Subcutaneous abdominal adipose tissue (tissue), 5 donors: Measurements from ENCODE around the gene PPP1R36.
A peak's percentile ranks its signal among the peaks of the same experiment; 100 is the strongest.

Experiments
- H3K27ac ChIP-seq: one replicate; pipeline ENCODE4 v1.7.0; 2013; ENCODE audit warnings: low read depth, mild to moderate bottlenecking, inconsistent platforms, low read length, moderate library complexity
- H3K27me3 ChIP-seq, 5 donors: one replicate each; pipeline ENCODE4 v1.7.0; 2013; ENCODE audit warnings: low read length in 5 of 5, inconsistent platforms in 1 of 5; ENCODE audit not compliant: control insufficient read depth in 5 of 5, insufficient read depth in 4 of 5
- H3K36me3 ChIP-seq, 5 donors: one replicate each; pipeline ENCODE4 v1.7.0; 2013; ENCODE audit warnings: low read length in 5 of 5; ENCODE audit not compliant: control insufficient read depth in 5 of 5, insufficient read depth in 5 of 5
- H3K4me1 ChIP-seq, 5 donors: one replicate each; pipeline ENCODE4 v1.7.0; 2013; ENCODE audit warnings: low read length in 5 of 5, mild to moderate bottlenecking in 3 of 5, moderate library complexity in 1 of 5; ENCODE audit not compliant: control insufficient read depth in 5 of 5, insufficient read depth in 5 of 5
- H3K4me3 ChIP-seq, 5 donors: one replicate each; pipeline ENCODE4 v1.7.0; 2013; ENCODE audit warnings: low read length in 5 of 5, low read depth in 1 of 5
- H3K9ac ChIP-seq, 5 donors: one replicate each; pipeline ENCODE4 v1.7.0; 2013; ENCODE audit warnings: low read length in 5 of 5, mild to moderate bottlenecking in 4 of 5, moderate library complexity in 3 of 5
- H3K9me3 ChIP-seq, 5 donors: one replicate each; pipeline ENCODE4 v1.7.0; 2013; ENCODE audit warnings: low read length in 5 of 5; ENCODE audit not compliant: control insufficient read depth in 5 of 5
- donor health status: healthy.
- donor health status: healthy.
- donor health status: healthy.
- donor health status: healthy.
- donor health status: healthy.

PPP1R36 gene, protein sequence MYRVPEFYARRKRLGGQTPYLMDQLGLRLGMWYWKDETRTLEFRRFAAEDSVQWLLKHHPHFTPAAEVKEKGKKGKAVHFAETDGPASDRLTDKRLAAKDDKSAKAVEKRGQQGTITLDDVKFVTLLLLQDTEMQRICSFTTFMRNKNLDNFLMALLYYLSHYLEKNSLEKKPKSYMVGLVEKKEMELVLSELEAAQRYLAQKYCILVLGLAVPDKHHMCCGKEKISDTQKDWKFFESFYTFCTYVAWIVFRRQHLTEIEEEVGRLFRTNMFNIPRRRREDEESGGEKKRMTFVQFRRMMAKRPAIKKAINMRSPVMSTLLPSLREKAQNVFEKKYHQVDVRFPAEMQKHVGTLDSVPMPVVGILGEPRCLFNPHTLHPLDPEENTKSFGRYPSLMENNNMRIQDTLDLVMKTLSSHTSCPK

DNA sequence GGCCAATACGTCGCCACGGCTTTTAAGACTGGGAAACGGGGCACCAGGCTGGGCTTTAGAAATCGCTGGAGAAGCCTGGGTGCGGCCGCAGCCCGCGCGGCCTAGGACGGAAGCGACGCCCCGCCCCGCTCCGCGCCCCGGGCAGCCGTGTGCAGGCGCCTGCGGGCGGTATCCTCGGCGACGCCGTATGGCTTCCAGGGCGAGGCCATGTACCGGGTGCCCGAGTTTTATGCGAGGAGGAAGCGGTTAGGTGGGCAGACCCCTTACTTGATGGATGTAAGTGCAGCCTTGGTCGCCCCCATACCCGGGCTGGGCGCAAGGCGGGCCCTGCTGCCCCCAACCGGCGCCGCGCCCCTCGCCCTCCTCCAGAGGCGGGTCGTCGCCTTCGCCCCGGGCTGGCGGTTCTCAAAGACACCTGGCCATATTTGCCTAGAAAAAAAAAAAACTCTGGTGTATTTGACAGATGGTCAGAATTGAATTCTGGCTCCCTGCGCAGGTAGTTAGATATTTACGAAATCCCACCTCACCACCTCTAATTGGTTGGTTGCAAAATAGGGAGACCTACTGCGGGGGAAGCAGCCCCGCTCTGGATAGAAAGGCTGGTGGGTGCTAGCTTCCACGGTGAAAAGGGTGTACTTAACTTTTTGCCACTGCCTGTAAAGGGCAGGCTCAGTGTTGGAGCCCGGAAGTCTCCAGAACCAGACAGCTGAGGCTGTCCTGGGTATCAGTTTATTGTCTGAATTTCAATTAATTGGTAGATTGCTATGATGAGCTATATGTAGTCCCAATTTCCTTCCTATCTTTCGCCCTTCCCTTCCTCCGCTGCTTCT, at the start of gene PPP1R36:
TSS of gene PPP1R36 (plus strand) at position 171 of the 830 bp plus-strand sequence. CDS start at position 208, 37 bp downstream.
- Histone ChIP-seq H3K4me1 (peaks cover 2 to 16% (median 14%) of the 10 kb centered on the region in 5 donors), H3K9ac (peak within 1 kb of the TSS in 4 of 5 donors; percentile 39 to 73 (median 50)), H3K27ac (no peak within 1 kb of the TSS), H3K27me3 (peaks cover 0 to 6% (median 0%) of the 10 kb centered on the region in 5 donors), H3K36me3 (no peaks in the 10 kb centered on the region), H3K4me3 (peak within 1 kb of the TSS; percentile 48 to 69 (median 62)), H3K9me3 (no peaks in the 10 kb centered on the region)

- H3K27ac ChIP-seq: no peak overlapping the region
- H3K4me3 ChIP-seq: no peak overlapping the region
- peaks cover 4 to 31% (median 23%) of the 10 kb centered on the region in 5 donors for H3K4me1 ChIP-seq
These were observed 49.7 kb upstream of the PPP1R36 start for GRCh38 chr14:64500088-64500487.

DNA sequence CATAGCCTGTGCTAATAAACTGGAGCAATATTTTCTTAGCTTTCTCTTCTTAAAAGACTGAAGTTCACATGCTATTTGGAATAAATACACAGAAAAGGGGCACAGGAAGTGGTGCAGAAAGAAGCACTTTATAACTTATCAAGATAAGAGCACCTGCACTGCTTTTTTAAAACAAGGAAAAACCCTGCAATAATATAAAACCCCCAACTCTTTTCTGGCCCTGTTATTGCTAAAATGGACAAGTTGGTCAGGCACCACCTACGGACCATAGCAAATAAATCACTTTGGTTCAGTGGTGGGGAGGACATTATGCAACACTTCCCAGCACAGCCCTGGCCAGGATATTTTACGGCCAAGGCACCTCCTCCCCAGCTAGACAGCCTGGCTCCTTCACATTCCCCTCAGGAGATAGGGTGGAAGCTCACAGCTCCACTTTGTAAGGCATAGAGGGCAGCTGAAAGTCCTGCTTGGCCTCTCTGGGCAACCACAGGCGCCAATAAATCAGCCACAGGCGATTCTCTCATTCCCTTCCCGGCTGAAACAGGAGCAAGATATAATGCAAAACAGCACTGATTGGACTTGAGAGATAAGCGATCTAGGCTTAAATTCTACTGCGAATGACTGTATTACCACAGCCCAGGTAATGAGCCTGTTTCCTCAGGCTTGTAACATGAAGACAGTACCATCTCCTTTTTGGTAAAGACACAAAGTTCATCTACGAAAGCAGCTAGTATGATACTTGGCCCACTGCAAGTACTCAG, 48.2 kb upstream of the PPP1R36 start:
- Histone ChIP-seq H3K36me3 (peaks cover 0 to 3% (median 0%) of the 10 kb centered on the region in 5 donors), H3K4me1 (peaks cover 7 to 45% (median 36%) of the 10 kb centered on the region in 5 donors), H3K4me3 (peak overlapping the region; percentile 0 to 94 (median 78)), H3K27ac (peak overlapping the region; percentile 99), H3K9me3 (no peaks in the 10 kb centered on the region), H3K27me3 (no peaks in the 10 kb centered on the region), H3K9ac (peak overlapping the region in 4 of 5 donors; percentile 29 to 96 (median 75))

More at GRCh38 chr14:64500088-64500487, 49.7 kb upstream of the PPP1R36 start:
- Histone ChIP-seq H3K27me3 (no peaks in the 10 kb centered on the region), H3K9me3 (no peaks in the 10 kb centered on the region), H3K36me3 (peaks cover 0 to 3% (median 3%) of the 10 kb centered on the region in 5 donors), H3K9ac (peak overlapping the region in 1 of 5 donors; percentile 46)

DNA sequence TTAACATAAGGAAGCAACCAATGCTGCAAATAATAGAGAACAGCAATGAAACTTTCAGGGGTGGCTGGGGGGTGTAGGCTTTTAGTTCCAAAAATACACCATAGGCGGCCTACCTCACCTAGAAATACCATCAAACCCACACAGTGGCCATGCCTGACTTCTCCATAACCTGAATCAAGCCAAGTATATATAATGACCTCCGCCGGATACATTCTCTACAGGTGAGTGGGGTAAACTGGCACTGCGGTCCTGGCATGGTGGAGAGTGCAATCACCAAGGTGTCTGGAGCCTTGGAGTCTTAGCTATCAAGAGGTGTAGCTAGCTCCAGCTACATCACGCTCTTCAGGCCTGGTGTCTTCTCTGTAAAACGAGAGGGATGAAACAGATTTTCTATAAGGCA, 47.3 kb upstream of the PPP1R36 start:
- H3K36me3 ChIP-seq: peaks cover 0 to 3% (median 0%) of the 10 kb centered on the region in 5 donors
- no peaks in the 10 kb centered on the region for H3K27me3 ChIP-seq
- peaks cover 7 to 53% (median 43%) of the 10 kb centered on the region in 5 donors for H3K4me1 ChIP-seq
- peak overlapping the region; percentile 99 for H3K27ac ChIP-seq
- no peaks in the 10 kb centered on the region for H3K9me3 ChIP-seq
- peak overlapping the region; percentile 78 to 94 (median 91) for H3K4me3 ChIP-seq
- peak overlapping the region; percentile 60 to 97 (median 94) for H3K9ac ChIP-seq

GRCh38 chr14:64502887-64503433, 46.8 kb upstream of the PPP1R36 start:
- Histone ChIP-seq H3K9ac (peak overlapping the region; percentile 60 to 97 (median 94)), H3K36me3 (no peaks in the 10 kb centered on the region), H3K4me1 (peaks cover 7 to 57% (median 48%) of the 10 kb centered on the region in 5 donors)

GRCh38 chr14:64503434-64504309, 46.1 kb upstream of the PPP1R36 start, which contains the start of gene ZBTB25:
Gene ZBTB25, minus strand, starts transcription at chr14:64503838. Its CDS starts 13,305 bp downstream, at chr14:64490533.
- peak within 1 kb of the TSS; percentile 99 for H3K27ac ChIP-seq
- no peaks in the 10 kb centered on the region for H3K9me3 ChIP-seq
- H3K4me1 ChIP-seq: peaks cover 7 to 61% (median 48%) of the 10 kb centered on the region in 5 donors
- H3K4me3 ChIP-seq: peak within 1 kb of the TSS; percentile 78 to 94 (median 91)
- H3K36me3 ChIP-seq: no peaks in the 10 kb centered on the region
- no peaks in the 10 kb centered on the region for H3K27me3 ChIP-seq
- peak within 1 kb of the TSS; percentile 60 to 97 (median 94) for H3K9ac ChIP-seq

More at GRCh38 chr14:64502887-64503433, 46.8 kb upstream of the PPP1R36 start:
- Histone ChIP-seq H3K27me3 (no peaks in the 10 kb centered on the region), H3K27ac (peak overlapping the region; percentile 99), H3K9me3 (no peaks in the 10 kb centered on the region), H3K4me3 (peak overlapping the region; percentile 78 to 94 (median 91))

DNA sequence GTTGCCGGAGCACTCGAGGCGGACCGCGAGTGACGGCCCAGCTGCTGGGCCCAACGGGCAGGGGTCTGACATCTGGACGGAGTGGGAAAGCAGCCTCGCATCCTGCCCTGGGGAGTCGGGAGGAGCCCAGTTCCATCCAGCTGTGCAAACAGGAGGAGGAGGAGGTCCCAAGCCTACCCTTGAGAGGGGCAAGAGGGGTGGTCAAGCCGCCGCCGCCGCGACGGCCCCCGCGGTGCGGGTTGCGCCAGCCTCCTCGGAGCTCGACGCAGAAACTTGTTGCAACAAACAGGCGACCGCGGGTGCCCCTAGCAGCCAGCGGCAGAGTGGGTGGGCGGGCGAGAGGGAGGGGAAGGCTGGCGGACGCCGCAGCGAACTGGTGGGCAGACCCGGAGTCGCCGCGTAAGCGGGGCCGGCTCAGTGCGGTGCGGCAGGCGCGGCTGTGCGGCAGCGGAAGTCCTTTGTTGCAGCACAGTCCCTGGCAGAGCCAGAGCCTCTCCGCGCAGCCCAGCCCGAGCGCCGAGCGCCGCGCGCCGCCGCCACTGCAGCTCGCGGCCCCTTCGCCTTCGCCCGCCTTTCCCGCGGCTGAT, 45.4 kb upstream of the PPP1R36 start, which contains the start of gene ZBTB1:
TSS of gene ZBTB1 (plus strand) at position 461 of the 587 bp plus-strand sequence. CDS start 16,735 bp downstream, outside the sequence.
- H3K9me3 ChIP-seq: no peaks in the 10 kb centered on the region

More for the DNA sequence above, 45.4 kb upstream of the PPP1R36 start, which contains the start of gene ZBTB1:
- Histone ChIP-seq H3K27me3 (no peaks in the 10 kb centered on the region), H3K36me3 (no peaks in the 10 kb centered on the region), H3K4me3 (peak within 1 kb of the TSS; percentile 82 to 94 (median 92)), H3K9ac (peak within 1 kb of the TSS; percentile 75 to 97 (median 92)), H3K27ac (peak within 1 kb of the TSS; percentile 99), H3K4me1 (peaks cover 7 to 65% (median 48%) of the 10 kb centered on the region in 5 donors)
